LHCN-M2 (cell line): ENCODE data around the gene LRP8. TPM values are rescaled to one million over a fixed set of nuclear protein-coding genes. Genes with fewer than 3 reads are reported as not detected.

Experiments
- DNase-seq: peaks from one replicate; pipeline ENCODE4 v3.0.0-alpha.2; 2012; ENCODE audit warnings: low read depth
- total RNA-seq: library from RNA; depleted of rRNA; stranded (reverse); fragments of >200 nt; gene quantifications from 2 replicates; pipeline ENCODE4 v1.2.3, GENCODE V29; 2014

LRP8 gene
- total RNA-seq, 1 experiment from 2014 or later, result 10.0 TPM

GRCh38 chr1:53324321-53324720, 3.5 kb downstream of the LRP8 start:
- no peak for DNase-seq

GRCh38 chr1:53323316-53323715, 4.6 kb downstream of the LRP8 start:
- DNase-seq, result no peak

DNA sequence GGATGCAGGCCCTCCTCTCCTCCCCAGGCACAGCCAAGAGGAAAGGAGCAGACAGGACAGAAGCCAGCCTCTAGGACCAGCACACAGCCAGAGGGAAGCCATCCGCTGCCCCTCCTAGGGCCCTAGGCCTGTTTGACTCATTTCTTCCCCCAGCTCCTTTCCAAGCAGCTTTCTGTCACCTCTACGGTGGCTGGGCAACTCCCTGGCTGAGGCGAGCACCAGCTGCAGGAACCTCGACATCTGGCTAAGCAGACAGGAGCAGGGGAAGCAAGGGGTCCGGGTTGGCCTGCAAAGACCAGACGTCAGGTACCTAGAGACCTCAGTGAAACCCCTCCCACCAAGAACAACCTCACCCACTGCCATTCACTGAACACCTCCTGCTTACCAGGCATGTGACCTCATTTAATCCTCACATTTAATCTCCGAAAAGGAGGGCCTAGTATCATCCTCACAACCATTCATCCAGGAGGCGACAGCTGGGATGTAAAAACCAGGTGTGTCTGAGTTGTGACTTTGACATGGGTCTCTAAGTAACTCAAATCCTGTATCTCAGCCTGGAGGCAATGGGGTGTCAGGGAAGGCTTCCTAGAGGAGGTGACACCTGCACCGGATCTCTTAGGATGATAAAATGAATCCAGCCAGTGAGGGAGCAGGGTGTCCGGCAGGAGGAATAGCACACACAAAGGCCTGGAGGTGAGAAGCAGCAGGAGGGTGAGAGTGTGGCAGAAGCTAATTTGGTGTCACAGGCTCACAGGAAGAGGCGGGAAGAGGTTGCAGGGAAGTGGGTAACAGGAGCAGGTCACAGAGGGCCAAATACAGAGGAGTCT, 5.9 kb downstream of the LRP8 start:
- DNase-seq, result no peak

- DNase-seq, result no peak
Observed at GRCh38 chr1:53321366-53321765, 6.5 kb downstream of the LRP8 start.

DNA sequence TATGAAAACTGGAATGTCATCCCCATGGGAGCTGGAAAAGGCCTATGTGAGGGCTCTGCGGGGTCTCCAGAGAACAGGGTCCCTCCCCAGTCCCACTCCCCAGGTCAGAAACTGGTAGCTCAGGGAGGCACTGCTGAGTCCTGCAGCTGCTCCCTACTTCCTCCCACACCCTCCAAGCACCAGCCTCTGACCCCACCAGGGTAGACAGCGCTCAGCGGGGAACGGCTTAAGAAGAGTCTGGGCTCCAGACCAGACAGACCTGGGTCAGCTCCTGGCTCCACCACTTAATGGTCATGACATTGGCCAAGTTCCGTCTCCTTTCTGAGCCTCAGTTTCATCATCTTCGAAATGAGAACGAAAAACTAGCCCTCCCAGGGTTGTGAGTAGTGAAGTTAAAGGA, 7.2 kb downstream of the LRP8 start:
- no peak for DNase-seq

GRCh38 chr1:53319296-53320101, 8.4 kb downstream of the LRP8 start:
- DNase-seq, result no peak

DNA sequence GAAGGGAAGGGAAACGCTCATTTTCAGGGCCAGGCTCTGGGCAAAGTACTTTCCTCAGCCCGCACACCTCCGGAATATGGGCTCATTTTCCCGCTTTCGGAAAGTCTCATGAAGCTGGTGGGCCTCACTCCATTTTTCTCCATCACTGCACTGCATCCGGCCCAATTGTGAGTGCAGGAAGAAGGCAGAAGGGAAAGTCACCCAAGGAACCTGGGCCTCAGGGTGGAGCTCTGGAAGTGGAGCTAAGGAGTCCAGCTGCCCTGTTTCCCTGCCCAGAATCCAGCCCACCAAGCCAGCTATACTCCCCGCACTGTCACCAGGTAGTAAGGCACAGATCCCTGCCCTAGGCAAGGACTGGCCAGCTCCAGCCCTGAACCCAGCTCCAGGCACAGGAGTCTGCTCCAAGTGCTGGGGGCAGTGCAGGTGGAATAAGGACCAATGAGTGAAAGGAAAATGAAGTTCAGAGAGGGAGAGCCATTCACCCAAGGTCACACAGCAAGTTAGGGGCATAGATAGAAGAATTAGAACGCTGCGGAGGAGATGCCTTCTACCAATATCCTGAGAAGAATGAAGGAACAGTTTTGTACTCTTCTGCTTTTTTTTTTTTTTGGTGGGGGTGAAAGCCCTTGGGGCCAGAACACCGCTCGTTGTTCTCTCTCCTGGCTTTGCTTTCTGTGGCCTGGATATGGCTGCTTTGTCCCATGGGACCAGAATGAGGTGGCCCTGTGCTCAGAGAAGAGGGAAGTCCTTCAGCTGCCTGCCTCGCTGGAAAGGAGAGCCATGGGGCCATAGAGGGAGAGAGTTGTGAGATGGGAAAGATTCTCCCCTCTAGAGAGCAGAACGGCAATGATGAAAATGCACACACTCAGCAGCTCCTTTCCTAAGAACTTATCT, 10.0 kb downstream of the LRP8 start:
- DNase-seq, result no peak

- DNase-seq, result no peak
Observed at GRCh38 chr1:53316766-53317581, 10.9 kb downstream of the LRP8 start.

DNA sequence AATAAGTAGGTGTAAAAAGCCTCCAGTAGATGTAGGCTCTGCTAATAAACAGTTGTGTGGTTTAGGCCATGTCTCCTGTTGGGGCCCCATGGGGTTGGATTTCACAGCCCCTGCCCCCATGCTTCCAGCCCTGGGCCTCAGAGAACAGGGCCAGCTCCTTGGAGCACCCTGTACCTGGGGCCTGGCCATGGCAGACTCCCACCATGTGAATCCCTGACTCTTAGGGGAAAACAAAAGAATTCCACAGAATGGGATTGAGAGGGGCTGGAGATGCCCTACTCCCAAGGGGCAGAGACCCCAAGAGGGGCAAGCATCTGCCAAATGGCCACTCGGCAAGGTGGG, 11.5 kb downstream of the LRP8 start:
- no peak for DNase-seq

GRCh38 chr1:53315456-53316423, 12.1 kb downstream of the LRP8 start:
- DNase-seq, result no peak

- DNase-seq, result no peak
Observed at GRCh38 chr1:53315046-53315445, 12.8 kb downstream of the LRP8 start.

DNA sequence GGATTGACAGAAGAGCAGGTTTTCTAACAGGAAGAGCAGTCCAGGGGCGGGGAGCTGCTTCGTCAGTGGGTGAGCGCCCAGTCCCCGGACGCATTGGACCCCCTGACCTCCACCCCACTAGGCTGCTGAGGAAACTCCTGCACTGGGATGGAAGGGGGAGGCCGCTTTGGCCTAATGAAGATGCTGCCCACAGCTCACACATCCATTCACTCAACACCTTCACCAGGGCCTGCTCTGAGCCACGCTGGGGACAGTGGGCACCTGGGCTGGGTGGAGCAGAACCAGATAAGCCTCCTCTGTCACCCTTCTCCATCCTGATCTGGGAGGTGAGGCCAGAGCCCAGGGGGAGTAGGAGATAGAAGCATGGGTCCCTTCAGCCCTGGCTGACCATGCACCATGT, 13.3 kb downstream of the LRP8 start:
- no peak for DNase-seq

DNA sequence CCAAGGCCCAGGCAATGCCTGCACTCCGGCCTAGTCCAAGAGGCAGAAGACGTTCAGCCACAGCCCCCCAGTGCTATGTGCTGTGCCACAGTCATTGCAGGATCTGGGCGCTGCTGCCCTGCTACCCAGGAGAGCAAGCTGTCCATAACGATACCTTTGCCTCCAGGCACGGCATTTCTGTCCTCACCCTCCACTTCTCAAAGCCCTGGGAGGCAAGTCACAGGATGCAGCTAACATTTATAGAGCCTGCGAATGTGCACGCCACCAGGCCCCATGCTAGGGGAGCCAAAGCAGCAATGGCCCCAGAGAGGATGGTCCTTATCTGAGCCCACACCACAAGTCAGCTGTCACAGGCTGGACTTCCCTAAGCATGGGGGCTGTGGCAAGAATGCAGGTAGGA, 13.8 kb downstream of the LRP8 start:
- DNase-seq, result no peak

- no peak for DNase-seq
Observed at GRCh38 chr1:53313556-53313955, 14.3 kb downstream of the LRP8 start.

DNA sequence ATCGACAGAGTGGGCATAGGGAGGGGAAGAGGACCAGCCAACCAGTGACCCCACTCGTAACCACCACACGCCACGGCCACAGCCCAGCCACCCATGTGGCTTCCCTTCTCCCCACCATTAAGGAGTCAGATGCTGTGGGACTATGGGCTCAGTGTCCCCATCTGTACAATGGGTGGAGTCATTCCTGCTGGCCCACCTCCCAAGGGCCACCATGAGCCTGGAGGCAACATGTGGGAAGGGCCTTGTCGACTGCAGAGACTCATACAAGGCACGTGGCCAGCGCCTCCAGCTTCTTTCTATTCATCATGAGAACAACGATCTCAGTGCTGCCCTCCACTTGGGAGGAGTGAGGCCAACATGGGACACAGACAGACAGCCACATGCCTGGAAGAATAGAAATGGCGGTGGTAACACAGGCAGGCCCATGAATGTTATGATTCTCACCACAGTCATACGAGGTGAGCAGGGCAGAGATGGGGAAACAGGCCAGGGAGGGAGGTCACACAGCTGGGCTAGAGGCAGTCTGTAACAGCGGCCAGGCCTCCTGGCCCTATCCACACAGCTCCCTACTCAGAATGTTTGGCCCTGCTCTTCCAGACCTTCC, 16.1 kb downstream of the LRP8 start:
- DNase-seq, result no peak

- no peak for DNase-seq
Observed at GRCh38 chr1:53310847-53311681, 16.8 kb downstream of the LRP8 start.

- DNase-seq, result no peak
Observed at GRCh38 chr1:53309802-53310201, 18.1 kb downstream of the LRP8 start.

DNA sequence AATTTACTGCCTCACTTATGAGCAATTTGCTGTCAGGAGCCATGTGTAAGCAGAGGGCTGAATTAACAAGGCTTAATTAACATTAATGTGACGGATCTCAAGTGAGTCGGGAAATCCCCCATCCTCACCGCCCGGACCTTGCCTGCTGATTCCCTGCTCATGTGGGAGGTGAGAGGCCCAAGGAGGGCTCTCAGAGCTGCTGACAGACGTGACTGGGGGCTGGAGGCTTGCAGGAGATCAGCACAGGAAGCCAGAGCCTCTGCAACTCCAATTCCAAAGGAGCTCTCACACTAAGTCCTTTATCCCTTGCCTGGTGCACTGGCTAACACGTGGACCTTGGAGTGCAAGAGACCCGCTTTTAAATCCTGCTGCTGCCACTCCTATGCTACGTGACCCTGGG, 19.4 kb downstream of the LRP8 start:
- no peak for DNase-seq

- no peak for DNase-seq
Observed at GRCh38 chr1:53307037-53307436, 20.8 kb downstream of the LRP8 start.
